ENCODE results near the gene TCF4. TPM values are rescaled to one million over a fixed set of nuclear protein-coding genes. Genes with fewer than 3 reads are reported as not detected.

TCF4 gene
- total RNA-seq, 4 donors from 2014 or later = 80.9 to 172 (median 94.0) TPM

GRCh38 chr18:55236150-55236931 lies 351.7 kb downstream of the TCF4 start:
- Histone ChIP-seq H3K27me3 (no peaks in the 10 kb centered on the region), H3K36me3 (peaks cover 25% of the 10 kb centered on the region), H3K4me1 (peaks cover 5% of the 10 kb centered on the region), H3K9me3 (no peaks in the 10 kb centered on the region), H3K4me3 (no peak overlapping the region), H3K27ac (no peak overlapping the region)
- no peak for TF ChIP-seq POLR2A (IDR thresholded peaks at IDR 0.05)
- no peak for TF ChIP-seq POLR2AphosphoS5 (IDR thresholded peaks at IDR 0.05)
- TF ChIP-seq, protein P1, sequence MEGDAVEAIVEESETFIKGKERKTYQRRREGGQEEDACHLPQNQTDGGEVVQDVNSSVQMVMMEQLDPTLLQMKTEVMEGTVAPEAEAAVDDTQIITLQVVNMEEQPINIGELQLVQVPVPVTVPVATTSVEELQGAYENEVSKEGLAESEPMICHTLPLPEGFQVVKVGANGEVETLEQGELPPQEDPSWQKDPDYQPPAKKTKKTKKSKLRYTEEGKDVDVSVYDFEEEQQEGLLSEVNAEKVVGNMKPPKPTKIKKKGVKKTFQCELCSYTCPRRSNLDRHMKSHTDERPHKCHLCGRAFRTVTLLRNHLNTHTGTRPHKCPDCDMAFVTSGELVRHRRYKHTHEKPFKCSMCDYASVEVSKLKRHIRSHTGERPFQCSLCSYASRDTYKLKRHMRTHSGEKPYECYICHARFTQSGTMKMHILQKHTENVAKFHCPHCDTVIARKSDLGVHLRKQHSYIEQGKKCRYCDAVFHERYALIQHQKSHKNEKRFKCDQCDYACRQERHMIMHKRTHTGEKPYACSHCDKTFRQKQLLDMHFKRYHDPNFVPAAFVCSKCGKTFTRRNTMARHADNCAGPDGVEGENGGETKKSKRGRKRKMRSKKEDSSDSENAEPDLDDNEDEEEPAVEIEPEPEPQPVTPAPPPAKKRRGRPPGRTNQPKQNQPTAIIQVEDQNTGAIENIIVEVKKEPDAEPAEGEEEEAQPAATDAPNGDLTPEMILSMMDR (IDR thresholded peaks at IDR 0.05) = no peak
- TF ChIP-seq EP300 (IDR thresholded peaks at IDR 0.05) = no peak
- WGBS = 67% methylated on average over 6 of the region's 6 CpGs
- DNase-seq (ENCODE audit: low spot score in 2 of 2) = no peak

DNA sequence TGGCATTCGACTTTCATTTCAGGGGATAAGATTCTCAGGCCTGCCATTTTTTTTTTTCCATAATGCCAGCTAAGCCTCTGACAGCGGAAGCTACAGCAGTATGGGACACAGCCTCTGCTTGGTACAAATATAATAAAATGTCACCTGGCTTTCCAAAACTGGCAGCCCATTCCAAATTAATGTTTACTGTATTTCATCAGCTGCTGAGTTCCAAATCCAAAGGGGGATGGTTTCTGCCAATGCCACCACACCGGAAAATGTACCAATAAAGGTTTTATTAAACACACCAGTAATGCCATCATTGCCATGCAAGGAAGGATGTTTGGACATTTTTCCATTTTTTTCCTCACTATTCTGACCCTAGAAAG lies 352.9 kb downstream of the TCF4 start:
- TF ChIP-seq EP300 (IDR thresholded peaks at IDR 0.05) = no peak
- no peak for TF ChIP-seq POLR2AphosphoS5 (IDR thresholded peaks at IDR 0.05)
- TF ChIP-seq POLR2A (IDR thresholded peaks at IDR 0.05) = no peak
- TF ChIP-seq, protein P1 (IDR thresholded peaks at IDR 0.05) = no peak
- no peak overlapping the region for H3K27ac ChIP-seq
- peaks cover 38% of the 10 kb centered on the region for H3K36me3 ChIP-seq
- H3K4me3 ChIP-seq = no peak overlapping the region
- no peak for DNase-seq (ENCODE audit: low spot score in 2 of 2)
- H3K9me3 ChIP-seq = no peaks in the 10 kb centered on the region
- H3K4me1 ChIP-seq = peaks cover 5% of the 10 kb centered on the region
- WGBS = 64% methylated on average over 3 of the region's 3 CpGs
- no peaks in the 10 kb centered on the region for H3K27me3 ChIP-seq

DNA sequence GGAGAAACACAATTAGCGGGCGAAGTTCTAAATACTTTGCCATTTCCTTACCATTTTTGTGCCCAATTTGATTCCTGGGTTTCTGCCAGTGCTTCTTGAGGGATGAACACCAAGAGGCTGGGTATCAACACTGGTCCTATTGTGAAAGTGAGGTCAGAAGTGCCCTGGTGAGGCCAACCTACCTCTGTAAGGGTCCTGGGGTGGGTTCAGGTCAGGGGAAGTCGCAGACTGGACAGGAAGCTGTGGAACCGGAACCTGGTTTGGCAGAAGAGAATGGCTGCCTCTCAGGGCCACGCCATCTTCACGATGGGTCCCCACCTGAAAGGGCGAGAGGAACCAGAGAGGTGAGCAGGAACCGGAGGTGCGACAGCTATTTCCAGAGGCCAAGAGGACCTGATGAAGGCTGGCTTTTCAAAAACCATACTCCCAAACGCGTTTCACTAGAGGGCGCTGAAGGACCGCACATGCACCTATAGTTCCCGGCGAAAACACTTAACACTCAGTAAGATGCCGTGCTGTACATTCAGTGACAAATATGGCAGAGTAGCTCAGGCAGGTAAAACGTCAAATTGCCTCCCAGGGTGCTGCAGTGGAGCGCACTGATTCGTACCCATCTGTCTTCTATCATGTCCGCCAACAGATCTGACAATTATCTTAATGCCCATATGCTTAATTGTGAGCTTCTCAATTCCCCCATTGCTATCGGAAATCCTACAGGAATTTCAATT lies 353.5 kb downstream of the TCF4 start:
- Histone ChIP-seq H3K36me3 (peaks cover 43% of the 10 kb centered on the region), H3K9me3 (no peaks in the 10 kb centered on the region), H3K27ac (no peak overlapping the region), H3K4me1 (peaks cover 5% of the 10 kb centered on the region), H3K27me3 (no peaks in the 10 kb centered on the region), H3K4me3 (no peak overlapping the region)
- peak; percentile 80 to 83 for DNase-seq (ENCODE audit: low spot score in 2 of 2)
- 42% methylated on average over 21 of the region's 21 CpGs for WGBS
- TF ChIP-seq, protein P1 (IDR thresholded peaks at IDR 0.05) = peak; percentile 59 to 60
- TF ChIP-seq POLR2A (IDR thresholded peaks at IDR 0.05) = no peak

- Histone ChIP-seq H3K36me3 (peaks cover 50% of the 10 kb centered on the region), H3K9me3 (no peaks in the 10 kb centered on the region), H3K27me3 (no peaks in the 10 kb centered on the region), H3K4me3 (no peak overlapping the region), H3K4me1 (peaks cover 5% of the 10 kb centered on the region), H3K27ac (no peak overlapping the region)
- DNase-seq (ENCODE audit: low spot score in 2 of 2) = no peak
- TF ChIP-seq, protein P1 (IDR thresholded peaks at IDR 0.05) = no peak
- TF ChIP-seq POLR2AphosphoS5 (IDR thresholded peaks at IDR 0.05) (no peak), EP300 (IDR thresholded peaks at IDR 0.05) (no peak), POLR2A (IDR thresholded peaks at IDR 0.05) (no peak)
- 84% methylated on average over 5 of the region's 5 CpGs for WGBS
Observed at GRCh38 chr18:55233857-55234256, 354.1 kb downstream of the TCF4 start.

GRCh38 chr18:55232506-55232905 lies 355.5 kb downstream of the TCF4 start:
- Histone ChIP-seq H3K27ac (no peak overlapping the region), H3K4me1 (peaks cover 5% of the 10 kb centered on the region), H3K27me3 (no peaks in the 10 kb centered on the region), H3K9me3 (no peaks in the 10 kb centered on the region), H3K4me3 (no peak overlapping the region), H3K36me3 (peaks cover 63% of the 10 kb centered on the region)
- TF ChIP-seq POLR2AphosphoS5 (IDR thresholded peaks at IDR 0.05) (no peak), POLR2A (IDR thresholded peaks at IDR 0.05) (no peak), EP300 (IDR thresholded peaks at IDR 0.05) (no peak)
- TF ChIP-seq, protein P1 (IDR thresholded peaks at IDR 0.05) = no peak
- DNase-seq (ENCODE audit: low spot score in 2 of 2) = no peak
- WGBS = 89% methylated on average over 6 of the region's 6 CpGs

Measured in suprapubic skin (tissue), 4 donors.